GM19043 (cell line): Measurements from ENCODE around the gene DTNA.
A peak's percentile ranks its signal among the peaks of the same experiment; 100 is the strongest.

ENCODE experiments used
- ATAC-seq: cut with Tn5 transposase; IDR thresholded peaks from one replicate; pipeline ENCODE4 v1.9.1; 2021; ENCODE audit warnings: low read depth; ENCODE audit not compliant: unreplicated experiment

The DTNA gene

DNA sequence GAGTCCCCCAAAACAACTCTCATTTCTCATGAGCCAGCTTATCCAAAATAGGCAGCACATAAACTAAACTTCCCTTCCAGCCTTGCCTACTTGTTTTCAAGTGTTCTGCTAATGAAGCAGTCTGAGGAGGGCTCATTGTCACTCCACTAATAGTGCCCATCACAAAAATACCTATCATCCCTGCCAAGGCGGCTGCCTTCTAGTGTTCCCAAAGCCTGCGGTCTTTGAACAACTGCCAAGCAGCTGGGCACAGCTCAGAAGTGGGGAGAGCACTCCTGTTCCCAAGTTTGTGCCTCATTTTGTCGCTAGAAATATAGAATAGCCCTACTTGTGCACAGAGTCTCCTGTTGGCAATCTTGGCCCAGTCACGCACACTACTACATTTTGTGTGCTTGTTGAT, 50.3 kb downstream of the DTNA start:
- ATAC-seq: no peak

GRCh38 chr18:34764451-34764850, 54.4 kb downstream of the DTNA start:
- ATAC-seq: no peak

DNA sequence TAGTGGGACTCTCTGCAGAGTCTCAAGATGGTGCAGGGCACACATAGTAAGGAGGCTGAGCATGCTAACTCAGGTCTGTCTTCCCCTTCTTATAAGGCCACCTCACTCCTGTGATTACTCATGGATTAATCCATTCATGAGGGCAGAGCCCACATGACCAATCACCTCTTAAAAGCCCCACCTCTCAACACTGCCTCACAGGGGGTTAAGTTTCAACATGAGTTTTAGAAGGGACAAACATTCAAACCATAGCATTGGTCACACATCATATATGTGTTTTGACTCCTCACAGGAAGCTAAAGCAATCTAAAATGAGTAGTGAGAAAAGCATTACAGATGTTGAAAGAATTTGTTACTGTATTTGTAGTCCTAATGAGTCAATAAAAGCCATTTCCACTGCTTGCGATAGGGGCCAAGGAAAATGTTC, 57.5 kb downstream of the DTNA start:
- ATAC-seq: no peak

- no peak for ATAC-seq
Measured at GRCh38 chr18:34771958-34772357, 61.9 kb downstream of the DTNA start.

GRCh38 chr18:34772887-34773286, 62.8 kb downstream of the DTNA start:
- ATAC-seq: no peak

DNA sequence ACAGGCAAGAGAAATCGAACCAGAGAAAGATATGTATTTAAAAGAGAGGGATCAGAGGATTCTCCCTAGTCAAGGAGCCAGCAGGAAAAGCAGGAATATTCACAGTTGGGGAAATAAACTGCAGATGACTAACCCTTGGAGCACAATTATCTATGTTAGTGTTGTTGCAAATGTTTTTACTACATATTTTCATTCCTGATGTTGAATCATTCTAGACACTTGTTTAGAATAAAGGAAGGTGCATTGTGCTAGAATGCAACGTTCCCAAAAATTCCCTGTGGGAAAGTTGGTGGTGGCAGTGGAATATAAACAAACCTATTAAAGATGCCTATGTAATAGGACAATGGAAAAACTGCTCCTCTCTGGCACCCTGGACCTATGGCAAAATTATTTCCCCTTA, 63.3 kb downstream of the DTNA start:
- no peak for ATAC-seq

DNA sequence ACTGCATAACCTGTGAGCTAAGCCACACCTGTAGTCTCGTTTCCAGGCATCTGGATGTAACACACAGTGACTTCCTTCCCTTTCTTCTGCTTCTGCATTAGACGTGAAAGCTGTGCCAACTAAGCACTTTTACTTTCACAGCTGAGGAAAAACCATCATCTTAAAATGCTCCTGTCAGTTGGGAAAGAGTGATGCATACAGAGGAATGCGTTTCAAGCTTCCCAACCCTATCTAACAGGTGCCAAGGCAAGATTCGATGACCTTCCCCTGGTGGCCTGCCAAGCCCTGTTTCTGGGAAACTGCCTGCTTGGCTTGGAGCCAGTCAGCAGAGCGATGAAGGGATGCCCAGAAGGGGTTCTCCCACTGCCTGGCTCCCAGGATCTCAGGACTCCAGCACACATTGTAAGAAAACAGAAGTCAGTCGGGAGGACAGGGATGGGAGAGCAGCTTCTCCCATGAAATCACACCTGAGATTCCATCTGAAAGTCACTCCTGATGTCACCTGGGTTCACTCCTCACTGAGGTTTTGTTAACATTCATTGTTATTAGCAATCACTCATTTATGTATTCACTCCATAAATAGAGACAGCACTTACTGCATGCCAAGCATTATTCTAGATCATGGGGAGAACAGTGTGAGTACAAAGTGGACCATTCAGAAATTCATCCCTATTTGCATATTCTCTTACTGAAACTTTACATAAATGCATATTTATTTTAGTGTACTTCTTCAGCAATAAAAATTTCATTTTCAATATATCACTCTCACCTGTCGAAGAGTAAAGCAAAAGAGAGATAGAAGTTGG, 64.1 kb downstream of the DTNA start:
- no peak for ATAC-seq

- no peak for ATAC-seq
Measured at GRCh38 chr18:34775461-34775860, 65.4 kb downstream of the DTNA start.

GRCh38 chr18:34779112-34779511, 69.0 kb downstream of the DTNA start:
- ATAC-seq: no peak

DNA sequence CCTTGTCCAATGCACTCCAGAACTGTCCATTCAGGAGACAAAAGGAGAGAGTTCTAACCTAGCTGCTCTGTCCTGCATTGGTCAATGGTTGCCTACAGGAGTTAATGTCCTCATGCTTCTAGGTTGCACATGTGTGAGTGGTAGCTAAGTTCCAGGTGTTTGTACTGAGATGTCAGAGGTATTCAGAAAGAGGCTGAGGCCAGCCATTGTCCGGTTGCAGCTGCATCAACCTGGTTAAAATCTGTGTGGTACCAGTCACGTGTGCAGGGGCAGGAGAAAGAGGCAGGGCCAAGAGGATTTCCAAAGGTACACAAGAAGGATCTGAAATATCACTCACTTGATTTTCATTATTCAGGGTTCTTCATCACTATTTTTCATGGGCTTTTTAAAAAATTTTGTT, 70.8 kb downstream of the DTNA start:
- ATAC-seq: no peak

- no peak for ATAC-seq
Measured at GRCh38 chr18:34783501-34783900, 73.4 kb downstream of the DTNA start.

DNA sequence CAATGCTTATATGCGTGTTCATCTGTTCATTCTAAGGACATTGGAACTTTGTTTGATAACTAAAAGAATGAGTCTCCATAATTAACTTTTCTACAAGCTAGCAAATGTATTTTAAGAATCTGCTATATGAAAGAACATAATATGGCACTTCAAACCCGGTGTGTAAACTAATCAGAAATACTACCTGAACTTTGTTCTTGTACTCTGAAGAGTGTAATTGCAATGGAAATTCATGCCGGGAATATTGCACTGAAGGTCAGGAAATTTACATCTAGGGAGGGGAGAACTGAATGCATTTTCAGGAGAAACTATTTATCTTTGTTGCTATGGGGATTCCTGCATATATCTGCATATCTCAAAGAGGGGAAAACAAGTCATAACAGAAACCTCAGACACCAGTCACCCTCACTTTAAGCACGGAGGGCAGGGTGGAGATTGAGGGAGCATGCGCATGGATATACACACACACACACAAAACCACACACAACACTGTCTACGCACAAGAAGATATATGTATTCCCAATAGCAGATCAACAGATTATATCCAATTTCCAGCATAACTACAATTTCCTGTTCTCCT, 76.2 kb downstream of the DTNA start:
- ATAC-seq: no peak

DNA sequence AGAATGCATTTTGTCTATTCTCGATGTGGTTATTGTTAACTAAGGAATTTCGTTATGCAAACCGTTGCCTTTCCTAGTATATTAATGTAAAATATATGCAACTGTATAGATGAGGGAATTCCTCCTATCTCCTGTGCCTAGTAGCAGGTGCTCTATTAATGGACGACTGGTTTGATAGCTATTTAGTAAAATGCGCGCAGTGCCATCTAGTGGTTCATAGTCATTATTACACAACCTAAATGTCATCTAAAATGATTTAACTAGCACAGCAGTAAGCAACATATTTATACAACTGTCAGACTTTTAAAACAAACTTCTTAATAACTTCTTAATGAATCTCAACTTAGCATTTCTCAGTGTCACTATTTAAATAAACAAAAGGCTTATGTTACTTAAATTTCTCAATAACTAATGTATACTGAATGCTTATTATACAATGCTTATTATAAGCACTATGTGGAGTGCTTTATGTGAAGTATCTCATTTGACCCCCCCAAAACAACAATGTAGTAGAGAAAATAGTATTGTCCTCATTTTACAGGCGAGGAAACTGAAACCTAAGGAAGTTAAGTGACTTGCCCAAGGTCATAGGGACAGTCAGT, 77.9 kb downstream of the DTNA start:
- ATAC-seq: peak; percentile 86

DNA sequence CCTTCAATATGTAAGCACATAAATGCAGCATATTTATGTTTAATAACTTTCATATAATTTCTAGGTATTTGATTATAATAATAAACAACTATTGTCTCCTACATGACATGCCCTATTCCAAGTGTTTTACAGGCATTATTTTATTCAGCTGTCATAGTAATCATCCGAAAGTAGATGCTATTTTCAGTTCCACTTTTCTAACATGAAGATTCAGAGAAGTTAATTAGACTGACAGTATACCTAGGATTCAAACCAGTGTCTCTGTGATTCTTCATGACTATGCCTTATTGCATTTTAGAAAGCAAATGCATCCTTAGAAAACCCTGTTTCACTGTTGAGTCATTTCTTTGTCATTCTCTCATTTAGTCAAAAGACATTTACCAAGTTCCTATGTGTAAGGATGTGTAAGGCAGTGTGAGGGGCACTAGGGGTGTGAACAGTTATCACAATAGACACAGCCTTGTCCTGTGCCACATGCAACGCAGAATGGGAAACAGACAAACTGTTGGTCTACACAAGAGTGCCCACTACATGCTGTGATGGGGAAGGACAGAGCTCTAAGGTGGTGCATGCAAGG, 79.8 kb downstream of the DTNA start:
- ATAC-seq: no peak

DNA sequence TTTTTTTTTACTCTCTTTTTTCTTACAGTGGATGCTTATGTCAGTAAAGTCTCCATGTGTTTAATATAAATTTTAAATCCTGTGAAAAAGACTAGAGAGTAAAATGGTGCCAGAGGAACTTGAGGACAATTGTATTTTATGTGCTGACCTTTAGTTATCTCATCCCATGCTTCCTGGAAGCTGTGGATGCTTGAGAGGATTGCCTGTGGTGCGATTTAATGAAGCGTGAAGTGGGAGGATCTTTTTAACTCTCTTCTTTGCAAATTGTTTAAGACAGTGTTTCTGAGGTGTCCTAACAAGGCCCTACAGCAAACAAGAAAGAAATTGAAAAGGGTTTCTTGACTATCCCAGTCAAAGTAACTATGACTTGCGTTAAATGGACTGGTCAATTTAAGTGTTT, 84.2 kb downstream of the DTNA start:
- ATAC-seq: no peak

- no peak for ATAC-seq
Measured at GRCh38 chr18:34795070-34795732, 85.1 kb downstream of the DTNA start.

DNA sequence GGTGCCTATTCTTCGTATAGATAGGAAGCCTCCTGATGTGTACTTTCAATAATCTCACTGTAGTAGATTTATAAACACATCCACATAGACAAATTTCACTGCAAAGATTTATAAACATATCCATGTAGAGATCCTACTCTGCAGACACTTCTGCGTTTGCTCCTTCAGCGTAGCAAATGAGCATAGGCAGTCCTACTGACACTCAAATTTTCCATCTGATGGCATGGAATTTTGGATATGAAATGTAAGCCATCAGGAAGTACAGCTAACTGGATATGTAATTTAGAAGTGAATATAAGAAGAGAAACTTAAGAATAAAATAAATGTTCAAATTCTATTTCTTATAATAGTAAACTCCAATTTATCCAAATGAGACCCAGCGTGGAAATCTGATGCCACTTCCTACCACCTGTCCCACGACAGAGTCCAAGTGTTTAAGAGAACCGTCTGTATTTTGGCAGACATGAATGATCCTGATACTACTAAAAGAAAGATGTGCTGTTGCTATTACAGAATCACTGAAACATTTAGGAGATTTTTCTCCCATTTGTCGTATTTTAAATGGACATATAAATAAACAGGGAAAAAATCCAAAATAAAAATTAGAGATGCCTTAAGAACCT, 86.0 kb downstream of the DTNA start:
- ATAC-seq: no peak

- no peak for ATAC-seq
Measured at GRCh38 chr18:34799291-34799690, 89.2 kb downstream of the DTNA start.

DNA sequence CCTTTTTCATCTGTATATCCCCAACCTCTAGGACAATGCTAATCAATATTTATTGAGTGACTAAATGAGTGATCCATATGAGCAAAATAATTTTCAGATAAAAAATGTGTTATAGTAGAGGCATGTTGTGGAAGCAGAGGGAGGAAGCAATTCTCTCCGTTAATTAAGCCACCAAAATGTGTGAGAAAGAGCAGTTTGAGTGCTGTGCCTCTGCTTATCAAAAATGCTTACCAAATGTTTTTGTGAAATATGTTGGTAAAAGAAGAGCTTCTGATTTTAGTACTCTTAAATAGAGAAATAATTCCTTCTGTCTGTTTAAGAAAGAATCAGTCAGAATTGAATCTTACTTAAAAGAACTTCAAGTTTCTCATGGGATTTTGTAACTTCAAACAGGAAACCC, 90.3 kb downstream of the DTNA start:
- no peak for ATAC-seq

GRCh38 chr18:34801774-34802173, 91.7 kb downstream of the DTNA start:
- ATAC-seq: no peak

GRCh38 chr18:34802959-34803358, 92.9 kb downstream of the DTNA start:
- ATAC-seq: no peak
